Fibroblast of lung (primary cell): ENCODE measurements around the gene TRIM72. TPM values are rescaled to one million over a fixed set of nuclear protein-coding genes. Genes with fewer than 3 reads are reported as not detected.
"Not testable (repeated sequence)": the region's sequence is repeated elsewhere in the genome, so short reads cannot be mapped to it uniquely, and the experiment has no call there.

Experiments used
- DNase-seq, 2 donors: peaks; one replicate each; pipeline versions ENCODE4 v3.0.0 to v3.0.0-alpha.2; 2010; ENCODE audit warnings: low read depth in 2 of 2
- H2AFZ ChIP-seq: 2 replicates; pipeline ENCODE4 v1.5.1; 2012; ENCODE audit warnings: low read length, control low read depth, inconsistent platforms
- H3K27ac ChIP-seq: 2 replicates; pipeline ENCODE4 v1.5.1; 2011; ENCODE audit warnings: low read length, control low read depth; ENCODE audit not compliant: insufficient read depth
- H3K27me3 ChIP-seq: 2 replicates; pipeline ENCODE4 v1.5.1; 2011; ENCODE audit warnings: mild to moderate bottlenecking, low read length; ENCODE audit not compliant: control insufficient read depth, insufficient read depth
- H3K36me3 ChIP-seq: 2 replicates; pipeline ENCODE4 v1.5.1; 2011; ENCODE audit warnings: low read length; ENCODE audit not compliant: control insufficient read depth, insufficient read depth
- H3K4me1 ChIP-seq: 2 replicates; pipeline ENCODE4 v1.5.1; 2011; ENCODE audit warnings: low read length; ENCODE audit not compliant: control insufficient read depth, insufficient read depth; ENCODE audit errors: extremely low read depth
- H3K4me2 ChIP-seq: 2 replicates; pipeline ENCODE4 v1.5.1; 2011; ENCODE audit warnings: low read length, control low read depth; ENCODE audit not compliant: insufficient read depth; ENCODE audit errors: extremely low read depth
- H3K4me3 ChIP-seq, 4 experiments: fragments of 200-600 bp in 1 of 4; sonication (generic) in 1 of 4; replicated peaks in 1 of 4; 2 replicates each; pipeline ENCODE4 v1.5.1; 2011 to 2016; ENCODE audit warnings: low read length in 4 of 4, low read depth in 3 of 4, mild to moderate bottlenecking in 3 of 4, control low read depth in 2 of 4, inconsistent platforms in 1 of 4, mixed read lengths in 1 of 4; ENCODE audit not compliant: insufficient read depth in 1 of 4; ENCODE audit errors: control extremely low read depth in 1 of 4
- H3K79me2 ChIP-seq: 2 replicates; pipeline ENCODE4 v1.5.1; 2012; ENCODE audit warnings: mild to moderate bottlenecking, low read length, inconsistent platforms; ENCODE audit not compliant: control insufficient read depth, insufficient read depth
- H3K9ac ChIP-seq: 2 replicates; pipeline ENCODE4 v1.5.1; 2011; ENCODE audit warnings: mild to moderate bottlenecking, low read length, control low read depth; ENCODE audit not compliant: insufficient read depth
- H3K9me3 ChIP-seq: 2 replicates; pipeline ENCODE4 v1.5.1; 2012; ENCODE audit warnings: low read depth, low read length; ENCODE audit not compliant: control insufficient read depth, insufficient read depth
- H4K20me1 ChIP-seq: 2 replicates; pipeline ENCODE4 v1.5.1; 2011; ENCODE audit warnings: low read length; ENCODE audit not compliant: control insufficient read depth, insufficient read depth; ENCODE audit errors: extremely low read depth
- CTCF ChIP-seq, 2 donors: IDR thresholded peaks in 1 of 2; conservative IDR thresholded peaks in 1 of 2; 1 replicate in 1 of 2; 2 replicates in 1 of 2; pipeline ENCODE4 v1.5.1; 2011 to 2012; ENCODE audit warnings: low read length in 2 of 2, control low read depth in 1 of 2, inconsistent platforms in 1 of 2, low read depth in 1 of 2, mild to moderate bottlenecking in 1 of 2
- EZH2 ChIP-seq: IDR thresholded peaks from 2 replicates; pipeline ENCODE4 v1.5.1; 2012; ENCODE audit warnings: low read length, control low read depth, mild to moderate bottlenecking; ENCODE audit errors: missing control alignments
- polyA minus RNA-seq: library from RNA; depleted of rRNA, polyadenylated mRNA; stranded (reverse); fragments of >200 nt; gene quantifications from 2 replicates; pipeline ENCODE4 v1.2.3, GENCODE V29; 2011; ENCODE audit warnings: low replicate concordance
- polyA plus RNA-seq, 2 donors: library from polyadenylated mRNA; depleted of rRNA in 1 of 2; stranded (reverse) in 1 of 2; unstranded in 1 of 2; fragments of >200 nt; gene quantifications; 2 replicates each; pipeline ENCODE4 v1.2.1, GENCODE V29; 2011 to 2012; ENCODE audit warnings: missing spikeins in 1 of 2
- total RNA-seq: library from RNA; depleted of rRNA; stranded (reverse); fragments of >200 nt; gene quantifications from 2 replicates; pipeline ENCODE4 v1.2.1, GENCODE V29; 2014

The TRIM72 gene
- total RNA-seq (under 0.01 TPM in 1 of 2 replicates, not detected in the other), polyA plus RNA-seq (not detected in 2 replicates), polyA minus RNA-seq (not detected in 2 replicates)
- not detected in 2 replicates for polyA plus RNA-seq (2012)

GRCh38 chr16:31213877-31214707 lies at the start of gene TRIM72:
Gene TRIM72 (plus strand): TSS chr16:31214119. CDS start chr16:31214739, 620 bp downstream.
- peak within 1 kb of the TSS; percentile 67 for H3K4me2 ChIP-seq
- H3K9me3 ChIP-seq = no peaks in the 10 kb centered on the region
- no peaks in the 10 kb centered on the region for H4K20me1 ChIP-seq
- DNase-seq = no peak
- H3K9ac ChIP-seq = no peak within 1 kb of the TSS
- H2AFZ ChIP-seq = no peak within 1 kb of the TSS
- TF ChIP-seq CTCF (conservative IDR thresholded peaks at IDR 0.05 in 1 of 2, IDR thresholded peaks at IDR 0.05 in 1 of 2; ENCODE audit: low read depth in 1 of 2, low read length in 2 of 2) (no peak), EZH2 (no peak)
- H3K27me3 ChIP-seq = peaks cover 36% of the 10 kb centered on the region
- H3K79me2 ChIP-seq = no peaks in the 10 kb centered on the region
- no peaks in the 10 kb centered on the region for H3K36me3 ChIP-seq
- peak within 1 kb of the TSS in 1 of 4 experiments; percentile 51 for H3K4me3 ChIP-seq
- no peaks in the 10 kb centered on the region for H3K4me1 ChIP-seq
- no peak within 1 kb of the TSS for H3K27ac ChIP-seq

- no peaks in the 10 kb centered on the region for H3K27me3 ChIP-seq
- H3K36me3 ChIP-seq = no peaks in the 10 kb centered on the region
- H3K9me3 ChIP-seq = no peaks in the 10 kb centered on the region
- no peaks in the 10 kb centered on the region for H4K20me1 ChIP-seq
- no peaks in the 10 kb centered on the region for H3K79me2 ChIP-seq
- no peak overlapping the region for H3K9ac ChIP-seq
- H2AFZ ChIP-seq = no peak overlapping the region
- no peak for DNase-seq
- H3K4me2 ChIP-seq = no peak overlapping the region
- no peak overlapping the region for H3K27ac ChIP-seq
- H3K4me1 ChIP-seq = no peaks in the 10 kb centered on the region
- no peak overlapping the region for H3K4me3 ChIP-seq
- TF ChIP-seq EZH2 = no peak
- TF ChIP-seq CTCF (conservative IDR thresholded peaks at IDR 0.05 in 1 of 2, IDR thresholded peaks at IDR 0.05 in 1 of 2; ENCODE audit: low read depth in 1 of 2, low read length in 2 of 2) = no peak
Measured at GRCh38 chr16:31167315-31167714, 46.6 kb upstream of the TRIM72 start.

- no peak overlapping the region for H3K4me2 ChIP-seq
- H3K27me3 ChIP-seq = no peaks in the 10 kb centered on the region
- H3K36me3 ChIP-seq = no peaks in the 10 kb centered on the region
- no peak for DNase-seq
- H2AFZ ChIP-seq = no peak overlapping the region
- no peaks in the 10 kb centered on the region for H4K20me1 ChIP-seq
- H3K27ac ChIP-seq = no peak overlapping the region
- H3K79me2 ChIP-seq = no peaks in the 10 kb centered on the region
- H3K4me3 ChIP-seq = no peak overlapping the region
- no peaks in the 10 kb centered on the region for H3K9me3 ChIP-seq
- H3K9ac ChIP-seq = no peak overlapping the region
- TF ChIP-seq EZH2 (no peak), CTCF (conservative IDR thresholded peaks at IDR 0.05 in 1 of 2, IDR thresholded peaks at IDR 0.05 in 1 of 2; ENCODE audit: low read depth in 1 of 2, low read length in 2 of 2) (no peak)
- H3K4me1 ChIP-seq = no peaks in the 10 kb centered on the region
Measured at GRCh38 chr16:31168848-31169247, 45.1 kb upstream of the TRIM72 start.

- not testable (repeated sequence) for H2AFZ ChIP-seq, DNase-seq
Measured at GRCh38 chr16:31170048-31170447, 43.9 kb upstream of the TRIM72 start.

More at GRCh38 chr16:31170048-31170447, 43.9 kb upstream of the TRIM72 start:
- H3K27ac ChIP-seq, H4K20me1 ChIP-seq, H3K79me2 ChIP-seq, H3K36me3 ChIP-seq, H3K4me1 ChIP-seq, H3K27me3 ChIP-seq, H3K9ac ChIP-seq, H3K4me2 ChIP-seq, H3K9me3 ChIP-seq, H3K4me3 ChIP-seq: not testable (repeated sequence)
